ENCODE results near the gene ZNF3.

The ZNF3 gene

DNA sequence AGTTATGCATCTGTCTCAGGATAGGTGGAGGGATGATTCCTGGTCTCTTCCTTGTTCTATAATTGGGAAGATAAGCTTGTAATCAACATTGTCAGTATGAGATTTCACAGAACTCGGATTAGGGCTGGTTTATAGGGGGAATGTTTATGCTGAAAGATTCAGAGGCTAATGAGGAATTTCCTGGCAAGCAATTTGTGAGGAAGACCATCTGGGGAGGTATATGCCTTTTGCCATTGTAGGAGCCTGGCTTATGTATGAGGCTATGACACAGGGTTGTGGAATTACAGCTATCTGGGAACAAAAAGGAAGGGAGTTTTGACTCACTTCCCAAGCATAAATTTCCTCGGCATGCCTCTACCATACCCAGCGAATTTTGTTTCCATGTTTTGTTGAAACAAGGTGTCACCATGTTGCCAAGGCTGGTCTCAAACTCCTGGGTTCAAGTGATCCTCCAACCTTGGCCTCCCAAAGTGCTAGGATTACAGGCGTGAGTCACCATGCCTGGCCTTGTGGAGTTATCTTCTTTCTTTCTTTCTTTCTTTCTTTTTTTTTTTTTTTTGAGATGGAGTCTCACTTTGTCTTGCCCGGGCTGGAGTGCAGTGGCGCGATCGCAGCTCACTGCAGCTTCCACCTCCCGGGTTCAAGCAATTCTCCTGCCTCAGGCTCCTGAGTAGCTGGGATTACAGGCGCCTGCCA, 5.7 kb upstream of the ZNF3 start:
- no peak overlapping the region for H3K4me3 ChIP-seq (ENCODE audit: low read length)
- TF ChIP-seq, protein P1, sequence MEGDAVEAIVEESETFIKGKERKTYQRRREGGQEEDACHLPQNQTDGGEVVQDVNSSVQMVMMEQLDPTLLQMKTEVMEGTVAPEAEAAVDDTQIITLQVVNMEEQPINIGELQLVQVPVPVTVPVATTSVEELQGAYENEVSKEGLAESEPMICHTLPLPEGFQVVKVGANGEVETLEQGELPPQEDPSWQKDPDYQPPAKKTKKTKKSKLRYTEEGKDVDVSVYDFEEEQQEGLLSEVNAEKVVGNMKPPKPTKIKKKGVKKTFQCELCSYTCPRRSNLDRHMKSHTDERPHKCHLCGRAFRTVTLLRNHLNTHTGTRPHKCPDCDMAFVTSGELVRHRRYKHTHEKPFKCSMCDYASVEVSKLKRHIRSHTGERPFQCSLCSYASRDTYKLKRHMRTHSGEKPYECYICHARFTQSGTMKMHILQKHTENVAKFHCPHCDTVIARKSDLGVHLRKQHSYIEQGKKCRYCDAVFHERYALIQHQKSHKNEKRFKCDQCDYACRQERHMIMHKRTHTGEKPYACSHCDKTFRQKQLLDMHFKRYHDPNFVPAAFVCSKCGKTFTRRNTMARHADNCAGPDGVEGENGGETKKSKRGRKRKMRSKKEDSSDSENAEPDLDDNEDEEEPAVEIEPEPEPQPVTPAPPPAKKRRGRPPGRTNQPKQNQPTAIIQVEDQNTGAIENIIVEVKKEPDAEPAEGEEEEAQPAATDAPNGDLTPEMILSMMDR (IDR thresholded peaks at IDR 0.05; ENCODE audit: insufficient read depth, low read depth, low read length, missing control alignments), result no peak
- DNase-seq (ENCODE audit: low read depth), result peak; percentile 86

GRCh38 chr7:100085515-100085914, 4.0 kb upstream of the ZNF3 start:
- no peak overlapping the region for H3K4me3 ChIP-seq (ENCODE audit: low read length)
- DNase-seq (ENCODE audit: low read depth), result no peak
- TF ChIP-seq, protein P1 (IDR thresholded peaks at IDR 0.05; ENCODE audit: insufficient read depth, low read depth, low read length, missing control alignments), result no peak

DNA sequence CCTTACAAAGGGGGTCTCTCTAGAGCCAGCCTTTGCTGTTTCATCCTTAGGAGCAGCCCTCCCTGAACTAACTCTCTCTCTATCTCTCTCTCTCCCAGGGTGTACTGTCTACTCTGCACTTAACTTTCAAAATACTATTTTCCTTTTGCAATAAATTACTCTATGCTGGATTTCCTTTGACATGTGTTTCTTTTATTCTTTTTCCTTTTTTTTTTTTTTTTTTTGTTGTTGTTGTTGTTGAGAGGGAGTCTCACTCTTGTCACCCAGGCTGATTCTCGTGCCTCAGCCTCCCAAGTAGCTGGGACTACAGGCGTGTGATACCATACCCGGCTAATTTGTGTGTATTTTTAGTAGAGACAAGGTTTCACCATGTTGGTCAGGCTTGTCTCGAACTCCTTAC, 1.5 kb upstream of the ZNF3 start:
- H3K4me3 ChIP-seq (ENCODE audit: low read length), result no peak overlapping the region
- TF ChIP-seq, protein P1 (IDR thresholded peaks at IDR 0.05; ENCODE audit: insufficient read depth, low read depth, low read length, missing control alignments), result no peak

DNA sequence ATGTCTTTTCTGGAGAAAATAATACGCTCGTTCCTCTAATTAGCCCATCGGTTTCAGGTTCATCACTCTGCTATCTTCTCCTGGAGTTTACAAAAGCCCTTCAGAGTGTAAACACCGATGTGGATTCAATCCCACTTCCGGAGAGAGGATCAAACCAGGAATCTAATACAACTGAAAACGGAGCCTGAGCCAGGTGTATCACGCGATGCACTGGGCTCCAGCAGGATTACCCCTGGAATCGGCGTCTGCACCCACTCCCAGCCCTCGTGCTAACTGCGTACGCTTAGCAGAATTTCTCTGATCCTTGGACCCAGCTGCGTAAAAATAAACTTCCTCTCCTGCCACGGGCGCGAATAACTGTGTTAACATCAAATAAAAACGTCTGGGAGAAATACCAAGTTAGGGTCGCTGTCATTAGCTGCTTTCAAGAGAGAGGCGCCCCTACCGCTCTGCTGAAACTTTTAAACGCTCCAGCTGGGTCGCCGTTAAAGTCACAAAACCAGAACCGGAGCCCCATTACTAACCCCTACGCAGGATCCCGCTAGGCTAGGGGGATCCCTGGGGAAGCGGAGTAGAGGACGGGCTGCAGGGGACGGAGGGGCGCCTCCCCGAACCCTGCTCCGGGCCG, 502 bp downstream of the ZNF3 start:
- H3K4me3 ChIP-seq (ENCODE audit: low read length), result peak overlapping the region; percentile 97
- TF ChIP-seq, protein P1 (IDR thresholded peaks at IDR 0.05; ENCODE audit: insufficient read depth, low read depth, low read length, missing control alignments), result no peak
- DNase-seq (ENCODE audit: low read depth), result peak; percentile 19

More for the DNA sequence above, 1.5 kb upstream of the ZNF3 start:
- DNase-seq (ENCODE audit: low read depth), result no peak

- TF ChIP-seq, protein P1 (IDR thresholded peaks at IDR 0.05; ENCODE audit: insufficient read depth, low read depth, low read length, missing control alignments), result no peak
- DNase-seq (ENCODE audit: low read depth), result no peak
- H3K4me3 ChIP-seq (ENCODE audit: low read length), result no peak overlapping the region
These were observed 2.4 kb downstream of the ZNF3 start for GRCh38 chr7:100079024-100079560.

DNA sequence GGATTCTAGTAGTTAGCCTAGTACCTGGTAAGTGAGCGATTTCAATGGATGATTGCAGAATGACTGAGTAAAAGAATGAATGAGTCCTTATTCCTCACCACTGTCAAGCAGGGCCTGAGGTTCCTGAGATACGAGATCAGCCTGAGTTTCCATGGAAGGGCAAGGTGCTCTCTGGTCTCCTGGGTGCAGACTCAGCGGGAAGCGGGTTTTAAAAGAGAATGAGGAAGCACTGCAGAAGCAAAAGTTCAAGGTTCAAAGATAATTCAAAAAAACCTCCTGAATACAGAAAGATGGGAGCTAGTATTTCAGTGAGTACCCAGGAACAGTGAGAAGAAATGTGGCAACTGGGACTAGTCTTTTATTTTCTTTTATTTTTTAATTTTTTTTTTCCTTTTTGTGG, 4.3 kb downstream of the ZNF3 start:
- H3K4me3 ChIP-seq (ENCODE audit: low read length), result no peak overlapping the region
- DNase-seq (ENCODE audit: low read depth), result no peak
- TF ChIP-seq, protein P1 (IDR thresholded peaks at IDR 0.05; ENCODE audit: insufficient read depth, low read depth, low read length, missing control alignments), result no peak
